OCI-LY3 (cell line): Measurements from ENCODE around the gene ABCF3.

Experiments used
- H2AFZ ChIP-seq: fragments of 200-600, 300-600 bp; shearing (Covaris generic); 2 replicates; pipeline ENCODE4 v1.6.0; 2014; ENCODE audit warnings: antibody characterized with exemption, low read depth, low read length
- H3K27ac ChIP-seq: fragments of 200-600, 300-600 bp; sonication (generic); 2 replicates; pipeline ENCODE4 v1.5.1; 2014; ENCODE audit warnings: mild to moderate bottlenecking, low read length, moderate library complexity, mixed read lengths
- H3K27me3 ChIP-seq: fragments of 200-600, 300-600 bp; sonication (generic); 2 replicates; pipeline ENCODE4 v1.6.1; 2014; ENCODE audit warnings: low read depth, low read length, mixed read lengths
- H3K36me3 ChIP-seq: fragments of 200-600, 300-600 bp; sonication (generic); replicated peaks from 2 replicates; pipeline ENCODE3; 2014; ENCODE audit warnings: low read depth, low read length, mixed read lengths
- H3K4me1 ChIP-seq: fragments of 300-600, 200-600 bp; sonication (generic); 2 replicates; pipeline ENCODE4 v1.6.1; 2014; ENCODE audit warnings: low read length, mixed read lengths
- H3K4me2 ChIP-seq: fragments of 200-600, 300-600 bp; sonication (generic); 2 replicates; pipeline ENCODE4 v1.6.1; 2014; ENCODE audit warnings: low read length, mixed read lengths
- H3K4me3 ChIP-seq: fragments of 300-600, 200-600 bp; sonication (generic); 2 replicates; pipeline ENCODE4 v1.5.1; 2014; ENCODE audit warnings: antibody characterized with exemption, mild to moderate bottlenecking, low read length, moderate library complexity
- H3K79me2 ChIP-seq: fragments of 300-600, 200-600 bp; shearing (Covaris generic); 2 replicates; pipeline ENCODE4 v1.6.1; 2014; ENCODE audit warnings: mild to moderate bottlenecking, low read length, mixed read lengths
- H3K9ac ChIP-seq: fragments of 300-600, 200-600 bp; shearing (Covaris generic); 2 replicates; pipeline ENCODE4 v1.6.0; 2014; ENCODE audit warnings: mild to moderate bottlenecking, low read length, moderate library complexity
- H3K9me3 ChIP-seq: fragments of 200-600, 300-600 bp; shearing (Covaris generic); 2 replicates; pipeline ENCODE4 v1.6.1; 2014; ENCODE audit warnings: low read length, mixed read lengths; ENCODE audit not compliant: insufficient read depth
- H4K20me1 ChIP-seq: fragments of 200-600, 300-600 bp; sonication (generic); 2 replicates; pipeline ENCODE4 v1.6.1; 2016; ENCODE audit warnings: low read length, mixed read lengths; ENCODE audit not compliant: insufficient read depth
- EZH2phosphoT487 ChIP-seq: fragments of 200-600 bp; shearing (Covaris generic); IDR thresholded peaks from 2 replicates; pipeline ENCODE4 v1.6.1; 2018; ENCODE audit warnings: antibody characterized with exemption, mixed run types, low read depth
- TF ChIP-seq, protein P1 (sequence below): fragments of 200-600, 300-600 bp; sonication (generic); IDR thresholded peaks from 2 replicates; pipeline ENCODE4 v1.5.1; 2014; ENCODE audit warnings: antibody characterized with exemption, low read length, low read depth

Gene ABCF3

DNA sequence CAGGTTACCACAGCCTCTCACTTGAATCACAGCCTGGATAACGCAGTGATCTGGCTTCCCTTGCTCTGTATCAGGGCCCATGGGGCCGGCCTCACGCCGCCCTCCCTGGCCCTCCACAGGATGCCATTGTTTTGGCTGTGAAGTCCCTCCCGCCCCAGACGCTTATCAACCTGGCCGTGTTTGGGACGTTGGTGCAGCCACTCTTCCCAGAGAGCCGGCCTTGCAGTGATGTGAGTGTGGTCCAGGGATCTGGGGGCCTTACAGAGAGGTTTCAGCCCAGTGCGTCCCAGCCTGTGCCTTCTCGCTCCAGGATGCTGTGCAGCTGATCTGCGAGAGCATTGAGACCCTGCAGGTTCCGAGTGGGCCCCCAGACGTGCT is 50.0 kb downstream of the ABCF3 start:
- H4K20me1 ChIP-seq, result no peaks in the 10 kb centered on the region
- H3K4me1 ChIP-seq, result no peaks in the 10 kb centered on the region
- no peak overlapping the region for H3K4me3 ChIP-seq
- no peaks in the 10 kb centered on the region for H3K36me3 ChIP-seq
- no peak overlapping the region for H2AFZ ChIP-seq
- TF ChIP-seq EZH2phosphoT487, result no peak
- TF ChIP-seq, protein P1, sequence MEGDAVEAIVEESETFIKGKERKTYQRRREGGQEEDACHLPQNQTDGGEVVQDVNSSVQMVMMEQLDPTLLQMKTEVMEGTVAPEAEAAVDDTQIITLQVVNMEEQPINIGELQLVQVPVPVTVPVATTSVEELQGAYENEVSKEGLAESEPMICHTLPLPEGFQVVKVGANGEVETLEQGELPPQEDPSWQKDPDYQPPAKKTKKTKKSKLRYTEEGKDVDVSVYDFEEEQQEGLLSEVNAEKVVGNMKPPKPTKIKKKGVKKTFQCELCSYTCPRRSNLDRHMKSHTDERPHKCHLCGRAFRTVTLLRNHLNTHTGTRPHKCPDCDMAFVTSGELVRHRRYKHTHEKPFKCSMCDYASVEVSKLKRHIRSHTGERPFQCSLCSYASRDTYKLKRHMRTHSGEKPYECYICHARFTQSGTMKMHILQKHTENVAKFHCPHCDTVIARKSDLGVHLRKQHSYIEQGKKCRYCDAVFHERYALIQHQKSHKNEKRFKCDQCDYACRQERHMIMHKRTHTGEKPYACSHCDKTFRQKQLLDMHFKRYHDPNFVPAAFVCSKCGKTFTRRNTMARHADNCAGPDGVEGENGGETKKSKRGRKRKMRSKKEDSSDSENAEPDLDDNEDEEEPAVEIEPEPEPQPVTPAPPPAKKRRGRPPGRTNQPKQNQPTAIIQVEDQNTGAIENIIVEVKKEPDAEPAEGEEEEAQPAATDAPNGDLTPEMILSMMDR, result no peak
- no peaks in the 10 kb centered on the region for H3K79me2 ChIP-seq
- H3K27ac ChIP-seq, result no peak overlapping the region
- no peak overlapping the region for H3K4me2 ChIP-seq
- H3K9me3 ChIP-seq, result no peaks in the 10 kb centered on the region
- H3K27me3 ChIP-seq, result no peaks in the 10 kb centered on the region
- no peak overlapping the region for H3K9ac ChIP-seq

DNA sequence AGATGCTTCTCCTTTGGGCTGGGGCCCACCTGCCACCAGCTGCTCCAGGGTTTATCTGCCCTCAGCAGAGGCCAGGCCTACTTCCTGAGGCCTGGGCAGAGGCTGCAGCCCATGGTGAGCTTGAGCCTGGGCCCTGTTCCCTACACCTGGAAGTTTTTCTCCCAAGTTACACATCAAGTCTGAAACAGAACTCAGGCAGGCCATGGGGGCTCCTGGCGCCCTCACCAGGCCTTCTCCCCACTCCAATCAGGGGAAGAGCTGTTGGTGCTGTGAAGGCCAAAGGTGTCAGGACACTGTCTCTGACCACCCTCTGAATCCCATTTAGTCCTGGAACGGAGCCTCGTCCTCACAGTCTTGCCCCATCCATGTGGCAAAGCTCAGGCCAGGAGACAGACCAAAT is 50.6 kb downstream of the ABCF3 start:
- H3K9ac ChIP-seq, result no peak overlapping the region
- no peaks in the 10 kb centered on the region for H3K4me1 ChIP-seq
- no peak overlapping the region for H3K4me3 ChIP-seq
- no peaks in the 10 kb centered on the region for H4K20me1 ChIP-seq
- no peaks in the 10 kb centered on the region for H3K79me2 ChIP-seq
- H3K27me3 ChIP-seq, result no peaks in the 10 kb centered on the region
- no peak overlapping the region for H3K27ac ChIP-seq
- no peaks in the 10 kb centered on the region for H3K9me3 ChIP-seq
- no peaks in the 10 kb centered on the region for H3K36me3 ChIP-seq
- no peak overlapping the region for H2AFZ ChIP-seq
- no peak for TF ChIP-seq EZH2phosphoT487
- TF ChIP-seq, protein P1, result no peak
- no peak overlapping the region for H3K4me2 ChIP-seq

DNA sequence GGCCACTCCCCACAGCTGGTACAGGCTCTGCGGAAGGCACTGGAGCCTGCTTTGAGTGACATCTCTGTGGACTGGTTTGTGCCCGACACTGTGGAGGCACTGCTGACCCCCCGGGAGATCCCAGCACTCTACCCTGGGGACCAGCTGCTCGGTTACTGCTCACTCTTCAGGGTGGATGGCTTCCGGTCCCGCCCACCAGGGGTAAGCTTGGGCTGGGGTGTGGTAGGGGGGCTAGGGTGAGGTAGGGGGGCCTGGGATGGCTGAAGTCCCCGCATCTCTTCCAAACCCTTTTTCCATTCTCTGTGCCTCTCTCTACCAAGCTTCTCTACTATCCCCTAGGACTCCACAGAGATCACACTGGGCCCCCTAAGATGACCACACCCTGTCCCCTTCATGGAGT is 51.2 kb downstream of the ABCF3 start:
- peaks cover 3% of the 10 kb centered on the region for H3K36me3 ChIP-seq
- no peaks in the 10 kb centered on the region for H3K27me3 ChIP-seq
- H3K4me2 ChIP-seq, result no peak overlapping the region
- no peaks in the 10 kb centered on the region for H3K9me3 ChIP-seq
- H4K20me1 ChIP-seq, result no peaks in the 10 kb centered on the region
- H3K9ac ChIP-seq, result no peak overlapping the region
- H3K27ac ChIP-seq, result no peak overlapping the region
- TF ChIP-seq, protein P1, result no peak
- no peak for TF ChIP-seq EZH2phosphoT487
- no peak overlapping the region for H2AFZ ChIP-seq
- no peaks in the 10 kb centered on the region for H3K4me1 ChIP-seq
- H3K79me2 ChIP-seq, result no peaks in the 10 kb centered on the region
- no peak overlapping the region for H3K4me3 ChIP-seq

DNA sequence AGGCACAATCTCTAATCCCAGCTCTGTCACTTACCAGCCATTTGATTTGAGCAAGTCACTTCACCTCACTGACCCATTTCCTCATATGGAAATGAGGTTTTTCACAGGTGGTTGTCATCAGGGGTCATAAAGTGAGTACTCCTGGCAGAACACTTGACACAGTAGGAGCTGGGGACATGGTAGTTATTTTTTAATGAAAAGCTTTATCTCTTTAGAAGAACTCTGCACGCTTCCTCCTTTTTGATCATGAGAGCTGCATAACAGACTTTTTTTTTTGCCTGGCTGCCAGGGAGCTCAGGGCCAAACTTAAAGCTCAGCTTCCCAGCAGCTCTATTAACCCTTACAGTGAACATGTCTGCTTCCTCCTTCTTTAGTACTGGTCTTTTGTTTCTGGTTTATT is 51.8 kb downstream of the ABCF3 start:
- no peaks in the 10 kb centered on the region for H3K79me2 ChIP-seq
- no peak overlapping the region for H2AFZ ChIP-seq
- no peak overlapping the region for H3K27ac ChIP-seq
- H3K9ac ChIP-seq, result no peak overlapping the region
- no peak overlapping the region for H3K4me3 ChIP-seq
- TF ChIP-seq, protein P1, result no peak
- no peak for TF ChIP-seq EZH2phosphoT487
- H3K9me3 ChIP-seq, result no peaks in the 10 kb centered on the region
- no peak overlapping the region for H3K4me2 ChIP-seq
- peaks cover 8% of the 10 kb centered on the region for H3K36me3 ChIP-seq
- no peaks in the 10 kb centered on the region for H3K27me3 ChIP-seq
- H3K4me1 ChIP-seq, result no peaks in the 10 kb centered on the region
- H4K20me1 ChIP-seq, result no peaks in the 10 kb centered on the region
